ENCODE data around the gene C22orf15. TPM values are rescaled to one million over a fixed set of nuclear protein-coding genes. Genes with fewer than 3 reads are reported as not detected.

C22orf15 gene
- total and polyA plus RNA-seq, 2 of the 8 experiments (the other 6 are each of a cell fraction or from before 2014, with no cell fraction given) = 4.2 to 4.9 TPM

DNA sequence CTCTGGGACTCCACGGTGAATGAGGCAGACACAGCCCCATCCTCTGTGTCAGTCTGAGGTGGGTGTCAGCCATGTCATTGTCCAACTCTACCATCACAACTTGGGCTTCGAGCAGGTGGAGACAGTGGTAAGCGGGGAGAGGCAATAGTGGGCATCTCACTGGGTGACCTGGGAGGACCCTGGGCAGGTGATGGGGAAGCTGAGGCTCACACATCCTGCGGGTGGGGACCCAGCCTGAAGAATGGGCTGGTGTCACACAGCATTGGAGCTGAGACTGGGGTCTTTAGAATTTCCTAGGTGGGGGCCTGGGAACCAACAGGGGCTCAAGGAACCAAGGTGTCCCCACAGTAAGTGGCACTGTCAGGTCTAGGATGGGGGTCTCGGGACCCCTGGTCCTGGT, 16.9 kb downstream of the C22orf15 start (continued):
- TF ChIP-seq, protein P1, sequence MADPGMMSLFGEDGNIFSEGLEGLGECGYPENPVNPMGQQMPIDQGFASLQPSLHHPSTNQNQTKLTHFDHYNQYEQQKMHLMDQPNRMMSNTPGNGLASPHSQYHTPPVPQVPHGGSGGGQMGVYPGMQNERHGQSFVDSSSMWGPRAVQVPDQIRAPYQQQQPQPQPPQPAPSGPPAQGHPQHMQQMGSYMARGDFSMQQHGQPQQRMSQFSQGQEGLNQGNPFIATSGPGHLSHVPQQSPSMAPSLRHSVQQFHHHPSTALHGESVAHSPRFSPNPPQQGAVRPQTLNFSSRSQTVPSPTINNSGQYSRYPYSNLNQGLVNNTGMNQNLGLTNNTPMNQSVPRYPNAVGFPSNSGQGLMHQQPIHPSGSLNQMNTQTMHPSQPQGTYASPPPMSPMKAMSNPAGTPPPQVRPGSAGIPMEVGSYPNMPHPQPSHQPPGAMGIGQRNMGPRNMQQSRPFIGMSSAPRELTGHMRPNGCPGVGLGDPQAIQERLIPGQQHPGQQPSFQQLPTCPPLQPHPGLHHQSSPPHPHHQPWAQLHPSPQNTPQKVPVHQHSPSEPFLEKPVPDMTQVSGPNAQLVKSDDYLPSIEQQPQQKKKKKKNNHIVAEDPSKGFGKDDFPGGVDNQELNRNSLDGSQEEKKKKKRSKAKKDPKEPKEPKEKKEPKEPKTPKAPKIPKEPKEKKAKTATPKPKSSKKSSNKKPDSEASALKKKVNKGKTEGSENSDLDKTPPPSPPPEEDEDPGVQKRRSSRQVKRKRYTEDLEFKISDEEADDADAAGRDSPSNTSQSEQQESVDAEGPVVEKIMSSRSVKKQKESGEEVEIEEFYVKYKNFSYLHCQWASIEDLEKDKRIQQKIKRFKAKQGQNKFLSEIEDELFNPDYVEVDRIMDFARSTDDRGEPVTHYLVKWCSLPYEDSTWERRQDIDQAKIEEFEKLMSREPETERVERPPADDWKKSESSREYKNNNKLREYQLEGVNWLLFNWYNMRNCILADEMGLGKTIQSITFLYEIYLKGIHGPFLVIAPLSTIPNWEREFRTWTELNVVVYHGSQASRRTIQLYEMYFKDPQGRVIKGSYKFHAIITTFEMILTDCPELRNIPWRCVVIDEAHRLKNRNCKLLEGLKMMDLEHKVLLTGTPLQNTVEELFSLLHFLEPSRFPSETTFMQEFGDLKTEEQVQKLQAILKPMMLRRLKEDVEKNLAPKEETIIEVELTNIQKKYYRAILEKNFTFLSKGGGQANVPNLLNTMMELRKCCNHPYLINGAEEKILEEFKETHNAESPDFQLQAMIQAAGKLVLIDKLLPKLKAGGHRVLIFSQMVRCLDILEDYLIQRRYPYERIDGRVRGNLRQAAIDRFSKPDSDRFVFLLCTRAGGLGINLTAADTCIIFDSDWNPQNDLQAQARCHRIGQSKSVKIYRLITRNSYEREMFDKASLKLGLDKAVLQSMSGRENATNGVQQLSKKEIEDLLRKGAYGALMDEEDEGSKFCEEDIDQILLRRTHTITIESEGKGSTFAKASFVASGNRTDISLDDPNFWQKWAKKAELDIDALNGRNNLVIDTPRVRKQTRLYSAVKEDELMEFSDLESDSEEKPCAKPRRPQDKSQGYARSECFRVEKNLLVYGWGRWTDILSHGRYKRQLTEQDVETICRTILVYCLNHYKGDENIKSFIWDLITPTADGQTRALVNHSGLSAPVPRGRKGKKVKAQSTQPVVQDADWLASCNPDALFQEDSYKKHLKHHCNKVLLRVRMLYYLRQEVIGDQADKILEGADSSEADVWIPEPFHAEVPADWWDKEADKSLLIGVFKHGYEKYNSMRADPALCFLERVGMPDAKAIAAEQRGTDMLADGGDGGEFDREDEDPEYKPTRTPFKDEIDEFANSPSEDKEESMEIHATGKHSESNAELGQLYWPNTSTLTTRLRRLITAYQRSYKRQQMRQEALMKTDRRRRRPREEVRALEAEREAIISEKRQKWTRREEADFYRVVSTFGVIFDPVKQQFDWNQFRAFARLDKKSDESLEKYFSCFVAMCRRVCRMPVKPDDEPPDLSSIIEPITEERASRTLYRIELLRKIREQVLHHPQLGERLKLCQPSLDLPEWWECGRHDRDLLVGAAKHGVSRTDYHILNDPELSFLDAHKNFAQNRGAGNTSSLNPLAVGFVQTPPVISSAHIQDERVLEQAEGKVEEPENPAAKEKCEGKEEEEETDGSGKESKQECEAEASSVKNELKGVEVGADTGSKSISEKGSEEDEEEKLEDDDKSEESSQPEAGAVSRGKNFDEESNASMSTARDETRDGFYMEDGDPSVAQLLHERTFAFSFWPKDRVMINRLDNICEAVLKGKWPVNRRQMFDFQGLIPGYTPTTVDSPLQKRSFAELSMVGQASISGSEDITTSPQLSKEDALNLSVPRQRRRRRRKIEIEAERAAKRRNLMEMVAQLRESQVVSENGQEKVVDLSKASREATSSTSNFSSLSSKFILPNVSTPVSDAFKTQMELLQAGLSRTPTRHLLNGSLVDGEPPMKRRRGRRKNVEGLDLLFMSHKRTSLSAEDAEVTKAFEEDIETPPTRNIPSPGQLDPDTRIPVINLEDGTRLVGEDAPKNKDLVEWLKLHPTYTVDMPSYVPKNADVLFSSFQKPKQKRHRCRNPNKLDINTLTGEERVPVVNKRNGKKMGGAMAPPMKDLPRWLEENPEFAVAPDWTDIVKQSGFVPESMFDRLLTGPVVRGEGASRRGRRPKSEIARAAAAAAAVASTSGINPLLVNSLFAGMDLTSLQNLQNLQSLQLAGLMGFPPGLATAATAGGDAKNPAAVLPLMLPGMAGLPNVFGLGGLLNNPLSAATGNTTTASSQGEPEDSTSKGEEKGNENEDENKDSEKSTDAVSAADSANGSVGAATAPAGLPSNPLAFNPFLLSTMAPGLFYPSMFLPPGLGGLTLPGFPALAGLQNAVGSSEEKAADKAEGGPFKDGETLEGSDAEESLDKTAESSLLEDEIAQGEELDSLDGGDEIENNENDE (IDR thresholded peaks at IDR 0.05; ENCODE audit: insufficient replicate concordance, low read length) = no peak
- no peak for TF ChIP-seq RNF2 (IDR thresholded peaks at IDR 0.05; ENCODE audit: borderline replicate concordance, low read depth, low read length, missing control alignments, poor library complexity, severe bottlenecking)

Data from H1 (cell line).